Common myeloid progenitor, CD34-positive (primary cell): ENCODE data around the gene TNNC2.
"Not testable (repeated sequence)": the region's sequence is repeated elsewhere in the genome, so short reads cannot be mapped to it uniquely, and the experiment has no call there.

Experiments used
- CTCF ChIA-PET: fragments of 350-600 bp; sonication (Branson Sonifier 250); formaldehyde crosslinking; loops from one replicate; lab custom pipeline; 2021; ENCODE audit warnings: antibody characterized with exemption; lab: Charles Lee
- POLR2A ChIA-PET: fragments of 350-600 bp; sonication (Branson Sonifier 250); formaldehyde crosslinking; loops from one replicate; lab custom pipeline; 2021; ENCODE audit warnings: antibody characterized with exemption; lab: Charles Lee
- DNase-seq, 3 donors: peaks; one replicate each; pipeline versions ENCODE4 v3.0.0 to v3.0.0-alpha.2; 2013
- H3K27ac ChIP-seq, 2 experiments: 1 replicate in 1 of 2; 2 replicates in 1 of 2; pipeline ENCODE4 v1.7.0; 2013; ENCODE audit warnings: inconsistent platforms in 2 of 2, low read length in 2 of 2, mild to moderate bottlenecking in 2 of 2, low read depth in 1 of 2, moderate library complexity in 1 of 2; ENCODE audit not compliant: severe bottlenecking in 2 of 2, insufficient read depth in 1 of 2, poor library complexity in 1 of 2
- H3K27me3 ChIP-seq, 5 experiments: replicated peaks in 2 of 5; 1 replicate in 3 of 5; 2 replicates in 2 of 5; pipeline versions ENCODE4 v1.6.1 to v1.7.0; 2013; ENCODE audit warnings: low read length in 4 of 5, mild to moderate bottlenecking in 2 of 5, moderate library complexity in 2 of 5, inconsistent platforms in 1 of 5; ENCODE audit not compliant: insufficient read depth in 5 of 5, control insufficient read depth in 4 of 5
- H3K36me3 ChIP-seq, 4 experiments: 1 replicate in 2 of 4; 2 replicates in 2 of 4; pipeline versions ENCODE4 v1.6.1 to v1.7.0; 2013; ENCODE audit warnings: low read length in 3 of 4, control low read depth in 1 of 4, mild to moderate bottlenecking in 1 of 4; ENCODE audit not compliant: control insufficient read depth in 4 of 4, insufficient read depth in 4 of 4
- H3K4me1 ChIP-seq, 4 experiments: 1 replicate in 3 of 4; 2 replicates in 1 of 4; pipeline versions ENCODE4 v1.6.1 to v1.7.1; 2013; ENCODE audit warnings: low read length in 3 of 4, mild to moderate bottlenecking in 3 of 4, control low read depth in 1 of 4, inconsistent platforms in 1 of 4, moderate library complexity in 1 of 4; ENCODE audit not compliant: control insufficient read depth in 4 of 4, insufficient read depth in 4 of 4; ENCODE audit errors: control extremely low read depth in 1 of 4
- H3K4me3 ChIP-seq, 7 experiments: 1 replicate in 4 of 7; 2 replicates in 3 of 7; pipeline versions ENCODE4 v1.5.1 to v1.7.0; 2013; ENCODE audit warnings: mild to moderate bottlenecking in 7 of 7, low read length in 6 of 7, moderate library complexity in 6 of 7, inconsistent platforms in 2 of 7, low read depth in 2 of 7, control low read depth in 1 of 7; ENCODE audit not compliant: insufficient read depth in 4 of 7, control insufficient read depth in 1 of 7; ENCODE audit errors: extremely low read depth in 1 of 7
- H3K9me3 ChIP-seq, 5 experiments: 1 replicate in 4 of 5; 2 replicates in 1 of 5; pipeline versions ENCODE4 v1.6.1 to v1.7.1; 2013; ENCODE audit warnings: low read length in 4 of 5, mild to moderate bottlenecking in 2 of 5, inconsistent platforms in 1 of 5, low read depth in 1 of 5, moderate library complexity in 1 of 5; ENCODE audit not compliant: control insufficient read depth in 4 of 5, insufficient read depth in 2 of 5; ENCODE audit errors: control extremely low read depth in 1 of 5
- WGBS: methylation state at CpG from one replicate; pipeline ENCODE4 v1.1.5; 2013; ENCODE audit not compliant: insufficient coverage; 5-methylcytosine and 5-hydroxymethylcytosine counted together

The TNNC2 gene

GRCh38 chr20:45833883-45834796 lies 7.0 kb upstream of the TNNC2 start:
- DNase-seq = peak; percentile 41 to 57 (median 56)
- Histone ChIP-seq H3K27ac (no peak overlapping the region), H3K4me3 (peak overlapping the region; percentile 56 to 81 (median 68)), H3K9me3 (no peaks in the 10 kb centered on the region), H3K4me1 (peaks cover 3 to 38% (median 22%) of the 10 kb centered on the region in 4 experiments), H3K27me3 (peaks cover 0 to 3% (median 0%) of the 10 kb centered on the region in 5 experiments), H3K36me3 (peaks cover 0 to 2% (median 0%) of the 10 kb centered on the region in 4 experiments)
- ChIA-PET POLR2A (interaction anchor here (0.6 kb wide), 1 partner anchor 166 kb away, joined by 3 read pairs; no protein-coding TSS in a partner anchor), CTCF (interaction anchor here (1.4 to 2.5 kb wide), 2 partner anchors 10 to 12 kb away, joined by 4 to 9 read pairs; no protein-coding TSS in a partner anchor)
- 13% methylated on average over 65 of the region's 71 CpGs for WGBS

- peak within 1 kb of the TSS; percentile 56 to 81 (median 68) for H3K4me3 ChIP-seq
- CTCF ChIA-PET = interaction anchor here (0.9 to 2.5 kb wide), 3 partner anchors 11 to 136 kb away, joined by 3 to 9 read pairs (median 3); no protein-coding TSS in a partner anchor
- H3K27me3 ChIP-seq = peaks cover 0 to 3% (median 0%) of the 10 kb centered on the region in 5 experiments
- H3K36me3 ChIP-seq = peaks cover 0 to 2% (median 0%) of the 10 kb centered on the region in 4 experiments
- H3K27ac ChIP-seq = no peak within 1 kb of the TSS
- POLR2A ChIA-PET = interaction anchor here (0.6 kb wide), 1 partner anchor 167 kb away, joined by 3 read pairs; no protein-coding TSS in a partner anchor
- H3K4me1 ChIP-seq = peaks cover 3 to 38% (median 22%) of the 10 kb centered on the region in 4 experiments
- DNase-seq = peak; percentile 42 to 88 (median 46)
- no peaks in the 10 kb centered on the region for H3K9me3 ChIP-seq
- 10% methylated on average over 19 of the region's 35 CpGs for WGBS
These were observed 6.1 kb upstream of the TNNC2 start, which contains the start of gene SNX21 for GRCh38 chr20:45833030-45833882. Gene SNX21, plus strand, starts transcription at chr20:45833799. Its CDS starts 121 bp downstream, at chr20:45833920.

GRCh38 chr20:45832619-45833018 lies 5.5 kb upstream of the TNNC2 start:
- Histone ChIP-seq H3K9me3 (no peaks in the 10 kb centered on the region), H3K36me3 (peaks cover 0 to 2% (median 0%) of the 10 kb centered on the region in 4 experiments), H3K27me3 (peaks cover 0 to 3% (median 0%) of the 10 kb centered on the region in 5 experiments), H3K27ac (no peak overlapping the region), H3K4me3 (peak overlapping the region in 1 of 7 experiments; percentile 81), H3K4me1 (peaks cover 3 to 38% (median 22%) of the 10 kb centered on the region in 4 experiments)
- CTCF ChIA-PET = interaction anchor here (0.9 to 2.5 kb wide), 3 partner anchors 11 to 137 kb away, joined by 3 to 9 read pairs (median 3); no protein-coding TSS in a partner anchor
- WGBS = 70% methylated on average over 3 of the region's 4 CpGs
- POLR2A ChIA-PET = no interaction called here
- no peak for DNase-seq

- DNase-seq, H3K36me3 ChIP-seq, H3K9me3 ChIP-seq, CTCF ChIA-PET, H3K4me3 ChIP-seq, H3K27ac ChIP-seq, H3K27me3 ChIP-seq: not testable (repeated sequence)
- POLR2A ChIA-PET = interaction anchor here (0.6 kb wide), 1 partner anchor 129 kb away, joined by 3 read pairs; no protein-coding TSS in a partner anchor
- WGBS = 97% methylated on average over 4 of the region's 4 CpGs
- H3K4me1 ChIP-seq = peaks cover 3 to 25% (median 18%) of the 10 kb centered on the region in 4 experiments
These were observed 2.6 kb upstream of the TNNC2 start for GRCh38 chr20:45829673-45830106.

- POLR2A ChIA-PET = no interaction called here
- H3K4me3 ChIP-seq = no peak overlapping the region
- H3K9me3 ChIP-seq = no peaks in the 10 kb centered on the region
- peaks cover 0 to 8% (median 3%) of the 10 kb centered on the region in 5 experiments for H3K27me3 ChIP-seq
- WGBS = 100% methylated on average over 2 of the region's 2 CpGs
- DNase-seq = no peak
- H3K36me3 ChIP-seq = no peaks in the 10 kb centered on the region
- H3K4me1 ChIP-seq = peaks cover 3 to 21% (median 15%) of the 10 kb centered on the region in 4 experiments
- CTCF ChIA-PET = interaction anchor here (0.6 to 1.4 kb wide), 4 partner anchors 11 to 29 kb away, joined by 3 to 5 read pairs (median 4); no protein-coding TSS in a partner anchor
- no peak overlapping the region for H3K27ac ChIP-seq
These were observed 1.5 kb upstream of the TNNC2 start for GRCh38 chr20:45828589-45828988.

- CTCF ChIA-PET = interaction anchor here (0.6 to 1.4 kb wide), 4 partner anchors 10 to 109 kb away, joined by 3 to 5 read pairs (median 4); no protein-coding TSS in a partner anchor
- 99% methylated on average over 5 of the region's 6 CpGs for WGBS
These were observed 600 bp upstream of the TNNC2 start for GRCh38 chr20:45827712-45828111.

More at GRCh38 chr20:45827712-45828111, 600 bp upstream of the TNNC2 start:
- Histone ChIP-seq H3K9me3 (no peaks in the 10 kb centered on the region), H3K4me1 (peaks cover 0 to 20% (median 14%) of the 10 kb centered on the region in 4 experiments), H3K4me3 (no peak overlapping the region), H3K27me3 (peaks cover 0 to 14% (median 4%) of the 10 kb centered on the region in 5 experiments), H3K36me3 (no peaks in the 10 kb centered on the region), H3K27ac (no peak overlapping the region)
- no peak for DNase-seq
- POLR2A ChIA-PET = no interaction called here
